GM18508 (cell line): Measurements from ENCODE around the gene NAA40.
"Not testable (repeated sequence)": the region's sequence is repeated elsewhere in the genome, so short reads cannot be mapped to it uniquely, and the experiment has no call there.

Source experiments
- ATAC-seq: cut with Tn5 transposase; IDR thresholded peaks from one replicate; pipeline ENCODE4 v1.9.1; 2021; ENCODE audit warnings: moderate number of reproducible peaks; ENCODE audit not compliant: insufficient read depth, unreplicated experiment

Gene NAA40

GRCh38 chr11:63933459-63933858, 5.3 kb upstream of the NAA40 start:
- no peak for ATAC-seq

- no peak for ATAC-seq
These were observed 906 bp upstream of the NAA40 start for GRCh38 chr11:63937713-63938478.

GRCh38 chr11:63939397-63939891, 642 bp downstream of the NAA40 start:
- ATAC-seq: no peak

GRCh38 chr11:63940786-63941185, 2.0 kb downstream of the NAA40 start:
- no peak for ATAC-seq

- no peak for ATAC-seq
These were observed 3.1 kb downstream of the NAA40 start for GRCh38 chr11:63941901-63942300.

- no peak for ATAC-seq
These were observed 4.0 kb downstream of the NAA40 start for GRCh38 chr11:63942803-63943202.

GRCh38 chr11:63944987-63945386, 6.2 kb downstream of the NAA40 start:
- no peak for ATAC-seq

GRCh38 chr11:63945477-63946163, 6.8 kb downstream of the NAA40 start:
- ATAC-seq: no peak

GRCh38 chr11:63951779-63952536, 13.2 kb downstream of the NAA40 start:
- no peak for ATAC-seq

GRCh38 chr11:63952570-63952969, 13.8 kb downstream of the NAA40 start:
- no peak for ATAC-seq

GRCh38 chr11:63958008-63958407, 19.2 kb downstream of the NAA40 start:
- ATAC-seq: no peak

GRCh38 chr11:63961608-63962412, 23.0 kb downstream of the NAA40 start:
- ATAC-seq: no peak

- ATAC-seq: not testable (repeated sequence)
These were observed 25.1 kb downstream of the NAA40 start for GRCh38 chr11:63963895-63964294.

GRCh38 chr11:63966444-63966843, 27.6 kb downstream of the NAA40 start:
- ATAC-seq: no peak

- no peak for ATAC-seq
These were observed 30.7 kb downstream of the NAA40 start for GRCh38 chr11:63969461-63969860.

- no peak for ATAC-seq
These were observed 32.1 kb downstream of the NAA40 start for GRCh38 chr11:63970902-63971301.

GRCh38 chr11:63973912-63974258, 35.1 kb downstream of the NAA40 start:
- not testable (repeated sequence) for ATAC-seq

- ATAC-seq: peak; percentile 95
These were observed 35.7 kb downstream of the NAA40 start, which contains the start of gene COX8A for GRCh38 chr11:63974259-63975143. Gene COX8A, plus strand, starts transcription at chr11:63974620. Its CDS starts 61 bp downstream, at chr11:63974681.
